NT2/D1 (cell line): ENCODE measurements around the gene SPART.

Source experiments
- YY1 ChIP-seq: IDR thresholded peaks from 2 replicates; pipeline ENCODE4 v1.6.1; 2011; ENCODE audit not compliant: insufficient read length, insufficient read depth
- ZNF274 ChIP-seq: IDR thresholded peaks from 2 replicates; pipeline ENCODE4 v1.6.1; 2011; ENCODE audit warnings: mild to moderate bottlenecking, low read depth, low read length

DNA sequence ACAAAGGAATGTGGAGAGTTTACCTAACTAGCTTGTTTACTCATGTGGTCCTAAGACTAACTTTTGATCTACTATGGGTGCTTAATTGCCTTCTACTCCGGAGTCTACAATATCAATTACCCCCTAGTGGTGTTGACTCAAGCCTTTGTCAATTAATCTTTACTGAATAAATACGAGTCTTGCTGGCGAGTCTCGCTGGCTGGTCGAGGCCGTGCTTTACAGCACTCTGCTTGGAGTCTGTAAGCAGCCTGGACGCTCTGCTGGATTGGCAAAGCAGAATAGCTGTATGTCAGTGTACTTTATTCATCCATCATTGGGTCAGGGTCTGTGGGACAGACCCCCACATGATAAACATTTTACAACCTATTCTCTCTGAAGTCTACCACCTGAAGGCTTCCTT, 9.9 kb upstream of the SPART start:
- TF ChIP-seq ZNF274, result no peak
- TF ChIP-seq YY1, result no peak
